A673 (cell line): ENCODE results near the gene CHRNA4. TPM values are rescaled to one million over a fixed set of nuclear protein-coding genes. Genes with fewer than 3 reads are reported as not detected.

ENCODE experiments used
- BruUV-seq: library from RNA; stranded (reverse); fragments of 400-500 nt; replicated peaks from 2 replicates; lab custom pipeline; 2021; lab: Mats Ljungman, UMichigan
- CTCF ChIA-PET: fragments of 300-600 bp; sonication (Branson Sonifier 250); formaldehyde crosslinking; loops from one replicate; lab custom pipeline; 2022; ENCODE audit warnings: antibody characterized with exemption; lab: Charles Lee
- POLR2A ChIA-PET: fragments of 300-600 bp; sonication (Branson Sonifier 250); formaldehyde crosslinking; loops from one replicate; lab custom pipeline; 2022; ENCODE audit warnings: antibody characterized with exemption; ENCODE audit not compliant: low non-redundant PET; lab: Charles Lee
- DNase-seq: peaks from one replicate; pipeline ENCODE4 v3.0.0-alpha.2; 2015; ENCODE audit warnings: low spot score
- H3K27ac ChIP-seq: fragments of 200-600 bp; sonication (generic); 2 replicates; pipeline ENCODE4 v1.5.1; 2016; ENCODE audit warnings: mixed run types, low read depth, mild to moderate bottlenecking, mixed read lengths, antibody characterized with exemption, low read length; ENCODE audit not compliant: poor library complexity, severe bottlenecking
- H3K27me3 ChIP-seq: fragments of 200-600 bp; sonication (generic); replicated peaks from 2 replicates; pipeline ENCODE4 v1.6.1; 2017; ENCODE audit warnings: mixed run types, low read depth, mild to moderate bottlenecking, mixed read lengths, antibody characterized with exemption, low read length; ENCODE audit not compliant: insufficient read depth, poor library complexity
- H3K36me3 ChIP-seq: fragments of 200-600 bp; sonication (generic); 2 replicates; pipeline ENCODE4 v1.6.1; 2016; ENCODE audit warnings: mixed run types, mild to moderate bottlenecking, mixed read lengths, antibody characterized with exemption, low read length; ENCODE audit not compliant: insufficient read depth, poor library complexity, severe bottlenecking
- H3K4me1 ChIP-seq: fragments of 200-600 bp; sonication (generic); 2 replicates; pipeline ENCODE4 v1.6.1; 2017; ENCODE audit warnings: mixed run types, mild to moderate bottlenecking, mixed read lengths, antibody characterized with exemption, low read length; ENCODE audit not compliant: insufficient read depth, poor library complexity, severe bottlenecking
- H3K4me3 ChIP-seq: fragments of 200-600 bp; sonication (generic); 2 replicates; pipeline ENCODE4 v1.5.1; 2016; ENCODE audit warnings: low read depth, mixed run types, mild to moderate bottlenecking, mixed read lengths, low read length; ENCODE audit not compliant: poor library complexity, severe bottlenecking
- H3K9me3 ChIP-seq: fragments of 200-600 bp; sonication (generic); 2 replicates; pipeline ENCODE4 v1.6.1; 2016; ENCODE audit warnings: mixed run types, low read depth, mild to moderate bottlenecking, mixed read lengths, antibody characterized with exemption, low read length; ENCODE audit not compliant: poor library complexity, severe bottlenecking
- CTCF ChIP-seq: fragments of 300-800, 200-600 bp; sonication (generic); conservative IDR thresholded peaks from 2 replicates; pipeline ENCODE4 v1.5.1; 2017; ENCODE audit warnings: low read depth, mild to moderate bottlenecking, antibody characterized with exemption, low read length, moderate library complexity, mixed read lengths
- EZH2 ChIP-seq: fragments of 200-600 bp; sonication (generic); IDR thresholded peaks from 2 replicates; pipeline ENCODE4 v1.6.1; 2017; ENCODE audit warnings: borderline replicate concordance, low read depth, mild to moderate bottlenecking, mixed read lengths, antibody characterized with exemption, low read length; ENCODE audit not compliant: poor library complexity, severe bottlenecking
- intact Hi-C: fragments of 100-400 bp; cut with micrococcal nuclease; formaldehyde crosslinking; loops from one replicate; pipeline ENCODE4 v1.10.0; 2022; ENCODE audit not compliant: unreplicated experiment
- total RNA-seq: library from RNA; stranded (reverse); gene quantifications from 2 replicates; pipeline ENCODE4 v1.2.3, GENCODE V29; 2021

CHRNA4 gene
- total RNA-seq, 1 experiment from 2014 or later, result 0.26 TPM

DNA sequence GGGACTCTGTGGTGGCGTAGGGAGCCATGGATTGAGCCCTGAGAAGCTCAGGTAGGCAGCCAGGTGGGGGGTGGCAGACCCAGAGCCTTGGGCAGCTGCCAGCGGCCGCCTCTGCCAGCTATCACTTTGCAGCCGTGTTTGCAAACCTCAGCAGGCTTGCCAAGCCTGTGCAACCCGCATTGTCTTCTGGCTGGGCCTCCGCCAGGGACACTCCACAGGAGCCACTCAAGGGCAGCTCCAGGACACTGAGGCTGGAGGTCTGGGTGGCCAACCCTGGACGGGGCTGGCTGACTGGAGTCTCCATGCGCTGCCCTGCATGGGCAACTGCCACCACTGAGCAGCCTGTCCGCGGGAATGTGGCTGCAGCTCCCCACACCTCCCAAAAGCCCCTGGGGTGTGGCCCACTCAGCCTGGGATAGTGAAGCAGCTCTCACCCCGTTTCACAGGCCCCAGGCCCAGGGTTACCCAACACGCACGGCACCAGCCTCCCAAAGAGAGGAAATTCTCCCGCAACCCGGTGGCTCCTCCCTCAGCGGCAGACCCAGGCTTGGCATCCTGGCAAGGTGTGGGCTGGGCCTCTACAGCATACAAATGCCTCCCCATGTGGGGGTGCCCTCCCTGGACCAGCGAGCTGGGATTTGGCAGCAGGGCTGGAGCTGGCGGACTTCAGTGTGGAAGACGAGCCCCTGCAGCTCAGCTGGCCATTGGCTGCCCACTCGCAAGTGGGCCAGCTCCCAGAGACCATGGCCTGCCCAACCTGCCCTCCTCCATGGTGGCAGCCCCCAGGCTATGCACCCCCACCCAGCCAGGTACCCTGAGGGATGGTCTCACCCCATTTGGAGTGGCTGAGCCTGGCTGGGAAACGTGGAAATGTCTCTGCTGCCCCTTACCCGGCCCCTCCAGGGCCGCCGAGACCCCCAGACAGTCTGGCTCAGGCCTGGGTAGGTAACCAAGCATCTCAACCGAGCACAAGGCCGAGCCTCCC, 2.9 kb downstream of the CHRNA4 start:
- BruUV-seq, result no TSS peak
- no peaks in the 10 kb centered on the region for H3K9me3 ChIP-seq
- ChIA-PET CTCF (no interaction called here), POLR2A (no interaction called here)
- H3K27me3 ChIP-seq, result peaks cover 13% of the 10 kb centered on the region
- no peaks in the 10 kb centered on the region for H3K4me1 ChIP-seq
- H3K27ac ChIP-seq, result no peak overlapping the region
- intact Hi-C loops, result no loop called here
- TF ChIP-seq CTCF (no peak), EZH2 (no peak)
- H3K36me3 ChIP-seq, result no peaks in the 10 kb centered on the region
- DNase-seq, result no peak
- no peak overlapping the region for H3K4me3 ChIP-seq

- ChIA-PET CTCF (no interaction called here), POLR2A (no interaction called here)
- no peak for TF ChIP-seq EZH2
- no peak for TF ChIP-seq CTCF
- BruUV-seq, result no TSS peak
- Histone ChIP-seq H3K27ac (no peak overlapping the region), H3K36me3 (no peaks in the 10 kb centered on the region), H3K9me3 (no peaks in the 10 kb centered on the region), H3K27me3 (peaks cover 13% of the 10 kb centered on the region), H3K4me1 (no peaks in the 10 kb centered on the region), H3K4me3 (no peak overlapping the region)
- DNase-seq, result no peak
- intact Hi-C loops, result no loop called here
These were observed 3.9 kb downstream of the CHRNA4 start for GRCh38 chr20:63356931-63357879.

- intact Hi-C loops, result no loop called here
- Histone ChIP-seq H3K27me3 (peaks cover 13% of the 10 kb centered on the region), H3K27ac (no peak overlapping the region), H3K36me3 (no peaks in the 10 kb centered on the region), H3K4me1 (no peaks in the 10 kb centered on the region), H3K9me3 (no peaks in the 10 kb centered on the region), H3K4me3 (no peak overlapping the region)
- ChIA-PET POLR2A (no interaction called here), CTCF (no interaction called here)
- DNase-seq, result no peak
- BruUV-seq, result no TSS peak
- TF ChIP-seq EZH2 (no peak), CTCF (no peak)
These were observed 4.6 kb downstream of the CHRNA4 start for GRCh38 chr20:63356511-63356910.
